IMR-90 (cell line): ENCODE results near the gene ZMYND10. TPM values are rescaled to one million over a fixed set of nuclear protein-coding genes. Genes with fewer than 3 reads are reported as not detected.

Experiments
- ATAC-seq: fragments of 200-7000 bp; cut with Tn5 transposase; 2 replicates; pipeline ENCODE4 v1.9.1; 2020; ENCODE audit warnings: low read depth, mild to moderate bottlenecking, moderate library complexity
- BruUV-seq: library from RNA; stranded (reverse); fragments of 400-500 nt; replicated peaks from 2 replicates; lab custom pipeline; 2021; lab: Mats Ljungman, UMichigan
- CTCF ChIA-PET: fragments of 300-600 bp; formaldehyde crosslinking; extraction: SDS; loops from one replicate; lab custom pipeline; 2021; ENCODE audit warnings: antibody characterized with exemption; lab: Yijun Ruan, JAX
- POLR2A ChIA-PET: fragments of 300-600 bp; sonication (Branson Sonifier 250); formaldehyde crosslinking; loops from one replicate; lab custom pipeline; 2022; ENCODE audit warnings: antibody characterized with exemption; ENCODE audit not compliant: unreplicated experiment; lab: Charles Lee
- DNase-seq: peaks from one replicate; pipeline ENCODE4 v3.0.0; 2013
- H2AFZ ChIP-seq: replicated peaks from 2 replicates; pipeline ENCODE3; 2013; ENCODE audit warnings: low read length, mild to moderate bottlenecking; ENCODE audit not compliant: poor library complexity
- H2AK5ac ChIP-seq: 2 replicates; pipeline ENCODE4 v1.6.1; 2013; ENCODE audit warnings: low read depth, low read length, inconsistent platforms
- H2AK9ac ChIP-seq: replicated peaks from 2 replicates; pipeline ENCODE3; 2013; ENCODE audit warnings: mild to moderate bottlenecking, low read depth, low read length, moderate library complexity; ENCODE audit not compliant: poor library complexity
- H2BK120ac ChIP-seq: 2 replicates; pipeline ENCODE4 v1.6.1; 2013; ENCODE audit warnings: low read depth, low read length, inconsistent platforms
- H2BK15ac ChIP-seq: 3 replicates; pipeline ENCODE4 v1.6.1; 2013; ENCODE audit warnings: low read depth, low read length, inconsistent platforms
- H2BK20ac ChIP-seq: 2 replicates; pipeline ENCODE4 v1.6.1; 2013; ENCODE audit warnings: low read depth, mild to moderate bottlenecking, inconsistent platforms, low read length, moderate library complexity
- H2BK5ac ChIP-seq: 2 replicates; pipeline ENCODE4 v1.6.1; 2013; ENCODE audit warnings: mild to moderate bottlenecking, low read depth, low read length, inconsistent platforms; ENCODE audit not compliant: poor library complexity, severe bottlenecking
- H3K14ac ChIP-seq: replicated peaks from 2 replicates; pipeline ENCODE4 v1.6.1; 2013; ENCODE audit warnings: low read depth, low read length, inconsistent platforms
- H3K18ac ChIP-seq: 2 replicates; pipeline ENCODE4 v1.6.1; 2013; ENCODE audit warnings: low read depth, low read length, control low read depth
- H3K23ac ChIP-seq: 2 replicates; pipeline ENCODE4 v1.6.1; 2013; ENCODE audit warnings: low read depth, low read length, inconsistent platforms
- H3K27ac ChIP-seq: 2 replicates; pipeline ENCODE4 v1.5.1; 2013; ENCODE audit warnings: mild to moderate bottlenecking, control low read depth, low read length; ENCODE audit not compliant: insufficient read depth
- H3K27me3 ChIP-seq: 2 replicates; pipeline ENCODE4 v1.6.1; 2013; ENCODE audit warnings: low read length; ENCODE audit not compliant: control insufficient read depth, insufficient read depth
- H3K36me3 ChIP-seq: 2 replicates; pipeline ENCODE4 v1.6.1; 2013; ENCODE audit warnings: low read length, mixed read lengths; ENCODE audit not compliant: control insufficient read depth, insufficient read depth
- H3K4ac ChIP-seq: 2 replicates; pipeline ENCODE4 v1.6.1; 2013; ENCODE audit warnings: low read depth, low read length, inconsistent platforms
- H3K4me1 ChIP-seq: 2 replicates; pipeline ENCODE4 v1.6.1; 2013; ENCODE audit warnings: low read length, mixed read lengths; ENCODE audit not compliant: control insufficient read depth, insufficient read depth
- H3K4me2 ChIP-seq: 2 replicates; pipeline ENCODE4 v1.6.1; 2013; ENCODE audit warnings: low read depth, mild to moderate bottlenecking, control low read depth, low read length, moderate library complexity
- H3K4me3 ChIP-seq: 2 replicates; pipeline ENCODE4 v1.5.1; 2013; ENCODE audit warnings: low read depth, mild to moderate bottlenecking, control low read depth, low read length, moderate library complexity; ENCODE audit not compliant: insufficient read depth
- H3K56ac ChIP-seq: 2 replicates; pipeline ENCODE4 v1.6.1; 2013; ENCODE audit warnings: low read length, inconsistent platforms; ENCODE audit not compliant: insufficient read depth; ENCODE audit errors: extremely low read depth
- H3K79me1 ChIP-seq, 2 experiments: 2 replicates each; pipeline ENCODE4 v1.6.1; 2013; ENCODE audit warnings: low read length in 2 of 2, inconsistent platforms in 1 of 2, low read depth in 1 of 2
- H3K9ac ChIP-seq: 2 replicates; pipeline ENCODE4 v1.6.1; 2013; ENCODE audit warnings: low read depth, low read length, control low read depth
- H3K9me1 ChIP-seq: 2 replicates; pipeline ENCODE4 v1.6.1; 2013; ENCODE audit warnings: low read length, inconsistent platforms; ENCODE audit not compliant: insufficient read depth
- H3K9me3 ChIP-seq: 2 replicates; pipeline ENCODE4 v1.6.1; 2013; ENCODE audit warnings: low read length; ENCODE audit not compliant: control insufficient read depth, insufficient read depth
- H4K20me1 ChIP-seq: 2 replicates; pipeline ENCODE4 v1.6.1; 2013; ENCODE audit warnings: low read length, inconsistent platforms; ENCODE audit not compliant: insufficient read depth
- H4K5ac ChIP-seq: 2 replicates; pipeline ENCODE4 v1.6.1; 2013; ENCODE audit warnings: mild to moderate bottlenecking, low read depth, low read length, control low read depth
- H4K8ac ChIP-seq, 2 experiments: 2 replicates each; pipeline ENCODE4 v1.6.1; 2013; ENCODE audit warnings: low read depth in 2 of 2, low read length in 2 of 2, control low read depth in 1 of 2, inconsistent platforms in 1 of 2
- H4K91ac ChIP-seq: 2 replicates; pipeline ENCODE4 v1.6.1; 2013; ENCODE audit warnings: low read depth, low read length, inconsistent platforms; ENCODE audit not compliant: insufficient read depth
- BHLHE40 ChIP-seq: fragments of 150-350 bp; IDR thresholded peaks from 2 replicates; pipeline ENCODE4 v1.6.1; 2016; ENCODE audit warnings: mild to moderate bottlenecking, low read depth, low read length
- CEBPB ChIP-seq: IDR thresholded peaks from 2 replicates; pipeline ENCODE4 v1.6.1; 2012; ENCODE audit warnings: low read depth, low read length, improper control_type of control experiment
- CHD1 ChIP-seq: IDR thresholded peaks from 2 replicates; pipeline ENCODE4 v1.6.1; 2012; ENCODE audit warnings: low read depth, low read length, improper control_type of control experiment
- CTCF ChIP-seq: conservative IDR thresholded peaks from 2 replicates; pipeline ENCODE4 v1.5.1; 2012; ENCODE audit warnings: mild to moderate bottlenecking, low read depth, low read length, improper control_type of control experiment
- ELK1 ChIP-seq: fragments of 150-350 bp; IDR thresholded peaks from 2 replicates; pipeline ENCODE4 v1.6.1; 2016; ENCODE audit warnings: low read depth, mild to moderate bottlenecking, low read length, moderate library complexity, borderline replicate concordance
- FOS ChIP-seq: fragments of 150-350 bp; IDR thresholded peaks from 2 replicates; pipeline ENCODE4 v1.6.1; 2016; ENCODE audit warnings: low read depth, low read length
- MAFK ChIP-seq: IDR thresholded peaks from 2 replicates; pipeline ENCODE4 v1.6.1; 2012; ENCODE audit warnings: low read depth, low read length, improper control_type of control experiment
- MAZ ChIP-seq: IDR thresholded peaks from 2 replicates; pipeline ENCODE4 v1.6.1; 2012; ENCODE audit warnings: low read depth, mild to moderate bottlenecking, low read length, improper control_type of control experiment, moderate library complexity, borderline replicate concordance
- MXI1 ChIP-seq: IDR thresholded peaks from 2 replicates; pipeline ENCODE4 v1.6.1; 2012; ENCODE audit warnings: low read depth, mild to moderate bottlenecking, low read length, moderate library complexity, borderline replicate concordance
- NFE2L2 ChIP-seq: fragments of 150-350 bp; IDR thresholded peaks from 2 replicates; pipeline ENCODE4 v1.6.1; 2016; ENCODE audit warnings: low read depth, mild to moderate bottlenecking, low read length
- POLR2A ChIP-seq: IDR thresholded peaks from 2 replicates; pipeline ENCODE4 v1.6.1; 2012; ENCODE audit warnings: mild to moderate bottlenecking, low read depth, low read length
- RAD21 ChIP-seq: IDR thresholded peaks from 2 replicates; pipeline ENCODE4 v1.6.1; 2012; ENCODE audit warnings: low read length, improper control_type of control experiment
- RCOR1 ChIP-seq: IDR thresholded peaks from 2 replicates; pipeline ENCODE4 v1.6.1; 2012; ENCODE audit warnings: mild to moderate bottlenecking, low read length, improper control_type of control experiment; ENCODE audit not compliant: insufficient replicate concordance
- RFX5 ChIP-seq: IDR thresholded peaks from 2 replicates; pipeline ENCODE4 v1.8.0; 2012; ENCODE audit warnings: low read depth, mild to moderate bottlenecking, low read length, moderate library complexity
- SMC3 ChIP-seq: fragments of 150-350 bp; IDR thresholded peaks from 2 replicates; pipeline ENCODE4 v1.6.1; 2016; ENCODE audit warnings: low read depth, mild to moderate bottlenecking, antibody characterized with exemption, low read length, moderate library complexity
- dilution Hi-C: fragments of 300-500 bp; cut with HindIII; formaldehyde crosslinking; loops from one replicate; pipeline ENCODE4 v1.14.3; 2018; ENCODE audit warnings: low sequenced_read_pairs; ENCODE audit not compliant: unreplicated experiment
- in situ Hi-C: fragments of 300-500 bp; cut with MboI; formaldehyde crosslinking; loops from 3 replicates; pipeline ENCODE4 v1.14.3; 2019; ENCODE audit warnings: low sequenced_read_pairs, inconsistent platforms, mixed read lengths
- intact Hi-C: fragments of 100-400 bp; cut with micrococcal nuclease; formaldehyde crosslinking; loops from 2 replicates; pipeline ENCODE4 v1.10.0; 2022
- polyA plus RNA-seq, 3 experiments: library from polyadenylated mRNA; depleted of rRNA; stranded (reverse); fragments of >200 nt; gene quantifications; 2 replicates each; pipeline ENCODE4 v1.2.3, GENCODE V29; 2012; ENCODE audit warnings: low replicate concordance in 1 of 3
- total RNA-seq: library from RNA; depleted of rRNA; stranded (reverse); fragments of >200 nt; gene quantifications from 2 replicates; pipeline ENCODE4 v1.2.3, GENCODE V29; 2012
- TF ChIP-seq, protein P1 (sequence below): fragments of 150-350 bp; IDR thresholded peaks from 2 replicates; pipeline ENCODE4 v1.6.1; 2017; ENCODE audit warnings: mild to moderate bottlenecking, antibody characterized with exemption, low read length, low read depth

Gene ZMYND10
- total and polyA plus RNA-seq, 2 of the 4 experiments (the other 2 are of a cell fraction) = 1.1 to 1.4 TPM

DNA sequence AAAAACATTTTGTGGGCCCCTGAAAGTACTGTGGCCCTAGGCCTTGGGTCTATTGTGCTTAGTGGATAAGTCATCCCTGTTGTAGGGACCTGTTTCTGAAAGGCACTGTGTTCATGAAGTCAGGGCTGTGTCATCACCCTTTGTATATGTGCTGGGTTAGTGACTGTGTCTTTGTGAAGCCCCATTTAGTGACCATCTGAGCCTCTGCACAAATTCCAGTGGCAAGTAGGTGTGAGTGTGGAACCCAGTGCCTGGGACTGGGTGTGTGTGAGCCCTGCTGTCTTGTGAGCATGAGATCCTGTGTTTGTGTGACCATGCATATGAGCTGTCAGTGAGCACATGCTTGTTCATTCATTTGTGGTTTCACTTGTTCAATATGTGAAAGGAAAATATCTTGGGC lies 40.9 kb downstream of the ZMYND10 start:
- Histone ChIP-seq H4K8ac (no peak overlapping the region), H3K4me3 (no peak overlapping the region), H2AK9ac (no peak overlapping the region), H3K4me2 (no peak overlapping the region), H3K9ac (no peak overlapping the region), H3K23ac (no peak overlapping the region), H3K79me1 (peaks cover 9 to 18% of the 10 kb centered on the region in 2 experiments; a peak in 3 of 4 replicates), H2BK5ac (no peak overlapping the region), H3K56ac (no peak overlapping the region), H3K4ac (no peak overlapping the region), H3K36me3 (no peaks in the 10 kb centered on the region), H3K9me1 (peaks cover 14% of the 10 kb centered on the region), H4K20me1 (no peaks in the 10 kb centered on the region), H3K14ac (no peak overlapping the region), H3K4me1 (peaks cover 8% of the 10 kb centered on the region), H2BK15ac (no peak overlapping the region), H4K5ac (no peak overlapping the region), H3K9me3 (peaks cover 6% of the 10 kb centered on the region; the same call in 1 of the 2 replicates), H2AK5ac (no peak overlapping the region), H3K27ac (no peak overlapping the region), H3K27me3 (no peaks in the 10 kb centered on the region), H2BK120ac (no peak overlapping the region), H4K91ac (no peak overlapping the region), H3K18ac (no peak overlapping the region), H2AFZ (peak overlapping the region; percentile 21), H2BK20ac (no peak overlapping the region)
- in situ Hi-C loops (no loop called here), dilution Hi-C loops (no loop called here), intact Hi-C loops (no loop called here)
- TF ChIP-seq MAFK (no peak), ELK1 (no peak), MXI1 (no peak), RCOR1 (no peak), SMC3 (no peak), NFE2L2 (no peak), POLR2A (no peak), FOS (no peak), MAZ (no peak), CTCF (no peak), CHD1 (no peak), BHLHE40 (no peak), RAD21 (no peak), RFX5 (no peak), CEBPB (no peak)
- TF ChIP-seq, protein P1, sequence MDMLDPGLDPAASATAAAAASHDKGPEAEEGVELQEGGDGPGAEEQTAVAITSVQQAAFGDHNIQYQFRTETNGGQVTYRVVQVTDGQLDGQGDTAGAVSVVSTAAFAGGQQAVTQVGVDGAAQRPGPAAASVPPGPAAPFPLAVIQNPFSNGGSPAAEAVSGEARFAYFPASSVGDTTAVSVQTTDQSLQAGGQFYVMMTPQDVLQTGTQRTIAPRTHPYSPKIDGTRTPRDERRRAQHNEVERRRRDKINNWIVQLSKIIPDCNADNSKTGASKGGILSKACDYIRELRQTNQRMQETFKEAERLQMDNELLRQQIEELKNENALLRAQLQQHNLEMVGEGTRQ = no peak
- ATAC-seq (no peak), DNase-seq (peak; percentile 74)
- CTCF ChIA-PET = interaction anchor here (0.6 kb wide), 1 partner anchor 304 kb away, joined by 3 read pairs; no protein-coding TSS in a partner anchor
- POLR2A ChIA-PET = no interaction called here
- BruUV-seq = no TSS peak
